ENCODE measurements around the gene GLO1. TPM values are rescaled to one million over a fixed set of nuclear protein-coding genes. Genes with fewer than 3 reads are reported as not detected.

The GLO1 gene
- total and polyA plus RNA-seq, 4 donors = 50.5 to 108 (median 72.5) TPM

- WGBS = 93% methylated on average over 3 of the region's 3 CpGs
- TF ChIP-seq FOXA2 (IDR thresholded peaks at IDR 0.05) (no peak), HNF4A (conservative IDR thresholded peaks at IDR 0.05) (no peak), RAD21 (IDR thresholded peaks at IDR 0.05) (no peak), HNF4G (IDR thresholded peaks at IDR 0.05) (no peak), YY1 (IDR thresholded peaks at IDR 0.05) (no peak), JUND (IDR thresholded peaks at IDR 0.05) (no peak), EGR1 (IDR thresholded peaks at IDR 0.05; ENCODE audit: low read depth in 2 of 2) (no peak), SP1 (IDR thresholded peaks at IDR 0.05) (no peak)
- H3K9me3 ChIP-seq (ENCODE audit: control insufficient read depth in 4 of 4, low read length in 3 of 4) = no peaks in the 10 kb centered on the region
- DNase-seq (ENCODE audit: low spot score) = no peak
- H3K27me3 ChIP-seq (ENCODE audit: control insufficient read depth in 4 of 4, insufficient read depth in 4 of 4, low read length in 3 of 4) = no peaks in the 10 kb centered on the region
- H3K4me1 ChIP-seq (ENCODE audit: control insufficient read depth in 4 of 4, insufficient read depth in 4 of 4, low read length in 3 of 4) = no peaks in the 10 kb centered on the region
- H3K9ac ChIP-seq (ENCODE audit: low read depth in 1 of 2, low read length in 2 of 2) = no peak overlapping the region
- H3K4me3 ChIP-seq (ENCODE audit: low read depth in 1 of 3, low read length in 3 of 3) = no peak overlapping the region
- no peaks in the 10 kb centered on the region for H3K36me3 ChIP-seq (ENCODE audit: control insufficient read depth in 4 of 4, insufficient read depth in 3 of 4, low read depth in 1 of 4, low read length in 3 of 4)
- no peak overlapping the region for H3K27ac ChIP-seq (ENCODE audit: low read depth in 1 of 2, low read length in 2 of 2)
These were observed 44.4 kb downstream of the GLO1 start for GRCh38 chr6:38658418-38659167.

GRCh38 chr6:38656896-38657295 lies 46.0 kb downstream of the GLO1 start:
- Histone ChIP-seq H3K27ac (ENCODE audit: low read depth in 1 of 2, low read length in 2 of 2) (no peak overlapping the region), H3K4me1 (ENCODE audit: control insufficient read depth in 4 of 4, insufficient read depth in 4 of 4, low read length in 3 of 4) (no peaks in the 10 kb centered on the region)
- 97% methylated on average over 1 of the region's 1 CpG for WGBS

More at GRCh38 chr6:38656896-38657295, 46.0 kb downstream of the GLO1 start:
- Histone ChIP-seq H3K9ac (ENCODE audit: low read depth in 1 of 2, low read length in 2 of 2) (no peak overlapping the region), H3K36me3 (ENCODE audit: control insufficient read depth in 4 of 4, insufficient read depth in 3 of 4, low read depth in 1 of 4, low read length in 3 of 4) (no peaks in the 10 kb centered on the region), H3K27me3 (ENCODE audit: control insufficient read depth in 4 of 4, insufficient read depth in 4 of 4, low read length in 3 of 4) (no peaks in the 10 kb centered on the region), H3K4me3 (ENCODE audit: low read depth in 1 of 3, low read length in 3 of 3) (no peak overlapping the region), H3K9me3 (ENCODE audit: control insufficient read depth in 4 of 4, low read length in 3 of 4) (no peaks in the 10 kb centered on the region)
- no peak for DNase-seq (ENCODE audit: low spot score)
- TF ChIP-seq GABPA (IDR thresholded peaks at IDR 0.05 in 1 of 2, conservative IDR thresholded peaks at IDR 0.05 in 1 of 2) = no peak
- TF ChIP-seq NR2F2 (IDR thresholded peaks at IDR 0.05) = no peak
- no peak for TF ChIP-seq TAF1 (conservative IDR thresholded peaks at IDR 0.05)
- no peak for TF ChIP-seq YY1 (IDR thresholded peaks at IDR 0.05)
- TF ChIP-seq ATF3 (IDR thresholded peaks at IDR 0.05) = no peak
- no peak for TF ChIP-seq FOXA2 (IDR thresholded peaks at IDR 0.05)
- no peak for TF ChIP-seq RXRA (IDR thresholded peaks at IDR 0.05)
- TF ChIP-seq EGR1 (IDR thresholded peaks at IDR 0.05; ENCODE audit: low read depth in 2 of 2) = no peak
- TF ChIP-seq, protein P1, sequence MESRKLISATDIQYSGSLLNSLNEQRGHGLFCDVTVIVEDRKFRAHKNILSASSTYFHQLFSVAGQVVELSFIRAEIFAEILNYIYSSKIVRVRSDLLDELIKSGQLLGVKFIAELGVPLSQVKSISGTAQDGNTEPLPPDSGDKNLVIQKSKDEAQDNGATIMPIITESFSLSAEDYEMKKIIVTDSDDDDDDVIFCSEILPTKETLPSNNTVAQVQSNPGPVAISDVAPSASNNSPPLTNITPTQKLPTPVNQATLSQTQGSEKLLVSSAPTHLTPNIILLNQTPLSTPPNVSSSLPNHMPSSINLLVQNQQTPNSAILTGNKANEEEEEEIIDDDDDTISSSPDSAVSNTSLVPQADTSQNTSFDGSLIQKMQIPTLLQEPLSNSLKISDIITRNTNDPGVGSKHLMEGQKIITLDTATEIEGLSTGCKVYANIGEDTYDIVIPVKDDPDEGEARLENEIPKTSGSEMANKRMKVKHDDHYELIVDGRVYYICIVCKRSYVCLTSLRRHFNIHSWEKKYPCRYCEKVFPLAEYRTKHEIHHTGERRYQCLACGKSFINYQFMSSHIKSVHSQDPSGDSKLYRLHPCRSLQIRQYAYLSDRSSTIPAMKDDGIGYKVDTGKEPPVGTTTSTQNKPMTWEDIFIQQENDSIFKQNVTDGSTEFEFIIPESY (IDR thresholded peaks at IDR 0.05) = no peak
- no peak for TF ChIP-seq SP1 (IDR thresholded peaks at IDR 0.05)
- no peak for TF ChIP-seq FOXA1 (IDR thresholded peaks at IDR 0.05)
- TF ChIP-seq HNF4A (conservative IDR thresholded peaks at IDR 0.05) = no peak
- TF ChIP-seq JUND (IDR thresholded peaks at IDR 0.05) = no peak
- TF ChIP-seq REST (IDR thresholded peaks at IDR 0.05) = no peak
- TF ChIP-seq, protein P2, sequence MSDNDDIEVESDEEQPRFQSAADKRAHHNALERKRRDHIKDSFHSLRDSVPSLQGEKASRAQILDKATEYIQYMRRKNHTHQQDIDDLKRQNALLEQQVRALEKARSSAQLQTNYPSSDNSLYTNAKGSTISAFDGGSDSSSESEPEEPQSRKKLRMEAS (IDR thresholded peaks at IDR 0.05) = no peak
- TF ChIP-seq RAD21 (IDR thresholded peaks at IDR 0.05) = no peak
- no peak for TF ChIP-seq HNF4G (IDR thresholded peaks at IDR 0.05)
- TF ChIP-seq, protein P3, sequence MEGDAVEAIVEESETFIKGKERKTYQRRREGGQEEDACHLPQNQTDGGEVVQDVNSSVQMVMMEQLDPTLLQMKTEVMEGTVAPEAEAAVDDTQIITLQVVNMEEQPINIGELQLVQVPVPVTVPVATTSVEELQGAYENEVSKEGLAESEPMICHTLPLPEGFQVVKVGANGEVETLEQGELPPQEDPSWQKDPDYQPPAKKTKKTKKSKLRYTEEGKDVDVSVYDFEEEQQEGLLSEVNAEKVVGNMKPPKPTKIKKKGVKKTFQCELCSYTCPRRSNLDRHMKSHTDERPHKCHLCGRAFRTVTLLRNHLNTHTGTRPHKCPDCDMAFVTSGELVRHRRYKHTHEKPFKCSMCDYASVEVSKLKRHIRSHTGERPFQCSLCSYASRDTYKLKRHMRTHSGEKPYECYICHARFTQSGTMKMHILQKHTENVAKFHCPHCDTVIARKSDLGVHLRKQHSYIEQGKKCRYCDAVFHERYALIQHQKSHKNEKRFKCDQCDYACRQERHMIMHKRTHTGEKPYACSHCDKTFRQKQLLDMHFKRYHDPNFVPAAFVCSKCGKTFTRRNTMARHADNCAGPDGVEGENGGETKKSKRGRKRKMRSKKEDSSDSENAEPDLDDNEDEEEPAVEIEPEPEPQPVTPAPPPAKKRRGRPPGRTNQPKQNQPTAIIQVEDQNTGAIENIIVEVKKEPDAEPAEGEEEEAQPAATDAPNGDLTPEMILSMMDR (IDR thresholded peaks at IDR 0.05; ENCODE audit: low read depth, low read length, missing input control) = no peak
